ENCODE measurements around the gene SNTA1. TPM values are rescaled to one million over a fixed set of nuclear protein-coding genes. Genes with fewer than 3 reads are reported as not detected.

SNTA1 gene
- total and polyA plus RNA-seq, 2 of the 8 experiments (the other 6 are each of a cell fraction or from before 2014, with no cell fraction given), result 4.5 to 8.0 TPM

- ChIA-PET CTCF (ENCODE audit: partially characterized antibody) (interaction anchor here (1.5 kb wide), 1 partner anchor 15 kb away, joined by 3 read pairs; no protein-coding TSS in a partner anchor), POLR2A (ENCODE audit: partially characterized antibody) (no interaction called here)
- Histone ChIP-seq H2BK120ac (replicated peaks; ENCODE audit: low read depth, low read length) (no peak overlapping the region), H2BK15ac (ENCODE audit: low read length) (no peak overlapping the region), H3K4me1 (replicated peaks in 1 of 4; ENCODE audit: control insufficient read depth in 3 of 4, insufficient read depth in 4 of 4, low read length in 3 of 4) (no peaks in the 10 kb centered on the region), H2AFZ (ENCODE audit: low read length) (no peak overlapping the region), H4K8ac (ENCODE audit: extremely low read depth, insufficient read depth, low read length) (no peak overlapping the region), H4K20me1 (replicated peaks in 1 of 2; ENCODE audit: control insufficient read depth in 1 of 2, insufficient read depth in 2 of 2, low read length in 2 of 2) (peaks cover 0 to 2% of the 10 kb centered on the region in 2 experiments), H3K18ac (ENCODE audit: extremely low read depth, low read length) (no peak overlapping the region), H2AK5ac (ENCODE audit: low read depth, low read length) (no peak overlapping the region), H3K27ac (ENCODE audit: low read depth, low read length) (no peak overlapping the region), H3K4me3 (ENCODE audit: extremely low read depth in 1 of 4, insufficient read depth in 2 of 4, low read depth in 3 of 4, low read length in 4 of 4) (no peak overlapping the region), H2BK5ac (ENCODE audit: low read depth, low read length) (no peak overlapping the region), H2BK20ac (ENCODE audit: low read length) (no peak overlapping the region), H4K91ac (replicated peaks; ENCODE audit: insufficient read length, low read length) (no peak overlapping the region), H3K27me3 (replicated peaks in 1 of 4; ENCODE audit: control insufficient read depth in 3 of 4, extremely low read depth in 1 of 4, insufficient read depth in 3 of 4, low read length in 3 of 4) (no peaks in the 10 kb centered on the region), H3K4me2 (ENCODE audit: insufficient read depth in 1 of 2, low read depth in 2 of 2, low read length in 2 of 2) (no peak overlapping the region), H2BK12ac (ENCODE audit: low read depth, low read length) (no peak overlapping the region), H3K79me2 (ENCODE audit: control insufficient read depth in 1 of 2, insufficient read depth in 2 of 2, low read length in 2 of 2) (no peaks in the 10 kb centered on the region), H3K9ac (replicated peaks in 1 of 4; ENCODE audit: extremely low read depth in 1 of 4, low read depth in 3 of 4, low read length in 3 of 4) (no peak overlapping the region), H3K9me3 (ENCODE audit: insufficient read depth in 2 of 2, low read depth in 1 of 2, low read length in 1 of 2) (no peaks in the 10 kb centered on the region), H3K23ac (ENCODE audit: insufficient read length) (no peak overlapping the region), H3K36me3 (ENCODE audit: control insufficient read depth in 2 of 4, insufficient read depth in 4 of 4, low read length in 3 of 4) (no peaks in the 10 kb centered on the region), H3K23me2 (ENCODE audit: low read depth, low read length) (no peaks in the 10 kb centered on the region), H4K5ac (ENCODE audit: insufficient read length, low read depth, low read length) (no peak overlapping the region), H3K4ac (replicated peaks; ENCODE audit: insufficient read length, low read depth, low read length) (no peak overlapping the region), H3K14ac (ENCODE audit: insufficient read length) (no peak overlapping the region), H3K56ac (replicated peaks; ENCODE audit: insufficient read length, low read depth, low read length) (no peak overlapping the region), H3K79me1 (ENCODE audit: low read depth, low read length) (no peaks in the 10 kb centered on the region)
- WGBS, 2 experiments (ENCODE audit: extremely low coverage in 1 of 2, insufficient coverage in 1 of 2, insufficient read length in 1 of 2, insufficient replicate concordance in 2 of 2, low coverage in 1 of 2, low lambda C conversion rate in 2 of 2, missing lambda C conversion rate in 1 of 2), result 81% methylated on average over 6 of the region's 7 CpGs; no CpG with 5 or more reads in 1 of the 2 experiments
- TF ChIP-seq TCF12 (IDR thresholded peaks at IDR 0.05; ENCODE audit: low read depth, low read length) (no peak), HDAC6 (IDR thresholded peaks at IDR 0.05; ENCODE audit: low read depth, low read length) (no peak), POLR2AphosphoS5 (IDR thresholded peaks at IDR 0.05; ENCODE audit: low read depth, low read length) (no peak), SIRT6 (IDR thresholded peaks at IDR 0.05; ENCODE audit: low read length) (no peak), CHD1 (IDR thresholded peaks at IDR 0.05; ENCODE audit: low read depth, low read length) (no peak), NANOG (IDR thresholded peaks at IDR 0.05; ENCODE audit: insufficient read depth, low read depth, low read length, poor library complexity, severe bottlenecking) (no peak), SRF (IDR thresholded peaks at IDR 0.05; ENCODE audit: low read depth, low read length) (no peak), TAF1 (IDR thresholded peaks at IDR 0.05; ENCODE audit: low read depth, low read length) (no peak), PHF8 (conservative IDR thresholded peaks at IDR 0.05; ENCODE audit: low read depth, low read length) (no peak), RXRA (IDR thresholded peaks at IDR 0.05; ENCODE audit: insufficient read depth, low read depth, low read length) (no peak), SP2 (IDR thresholded peaks at IDR 0.05; ENCODE audit: low read length) (no peak), SP4 (IDR thresholded peaks at IDR 0.05; ENCODE audit: low read length) (no peak), POU5F1 (IDR thresholded peaks at IDR 0.05; ENCODE audit: low read depth, low read length) (no peak)
- DNase-seq (ENCODE audit: low read depth in 1 of 2, low spot score in 2 of 2) (no peak), FAIRE-seq (no peak)
These were observed 20.3 kb downstream of the SNTA1 start for GRCh38 chr20:33423141-33423834.

All from H1 (cell line).